Hepatocyte (in vitro differentiated cells): ENCODE data around the gene OSTM1. TPM values are rescaled to one million over a fixed set of nuclear protein-coding genes. Genes with fewer than 3 reads are reported as not detected.

Experiments
- DNase-seq: peaks from one replicate; pipeline ENCODE4 v3.0.0-alpha.2; 2016; ENCODE audit warnings: low spot score
- H2AFZ ChIP-seq: fragments of 200-600 bp; sonication (generic); 2 replicates; pipeline ENCODE4 v1.6.0; 2016; ENCODE audit warnings: antibody characterized with exemption, mild to moderate bottlenecking
- H3K27ac ChIP-seq: fragments of 200-600 bp; sonication (generic); 2 replicates; pipeline ENCODE4 v1.5.1; 2016; ENCODE audit warnings: mild to moderate bottlenecking
- H3K27me3 ChIP-seq: fragments of 200-600 bp; sonication (generic); 2 replicates; pipeline ENCODE4 v1.6.1; 2016
- H3K36me3 ChIP-seq: fragments of 200-600 bp; sonication (generic); replicated peaks from 2 replicates; pipeline ENCODE4 v1.5.1; 2016; ENCODE audit warnings: low read depth; ENCODE audit not compliant: insufficient read depth
- H3K4me1 ChIP-seq: fragments of 200-600 bp; sonication (generic); 2 replicates; pipeline ENCODE4 v1.5.1; 2016; ENCODE audit warnings: mild to moderate bottlenecking, moderate library complexity; ENCODE audit not compliant: insufficient read depth
- H3K4me2 ChIP-seq: fragments of 200-600 bp; sonication (generic); 2 replicates; pipeline ENCODE4 v1.6.0; 2016
- H3K4me3 ChIP-seq: fragments of 200-600 bp; sonication (generic); 2 replicates; pipeline ENCODE4 v1.5.1; 2016; ENCODE audit warnings: mild to moderate bottlenecking
- H3K79me2 ChIP-seq: fragments of 200-600 bp; sonication (generic); 2 replicates; pipeline ENCODE4 v1.6.0; 2017; ENCODE audit warnings: mild to moderate bottlenecking
- H3K9me2 ChIP-seq: fragments of 200-600 bp; sonication (generic); replicated peaks from 2 replicates; pipeline ENCODE4 v1.6.0; 2017; ENCODE audit warnings: mild to moderate bottlenecking; ENCODE audit not compliant: insufficient read depth
- H3K9me3 ChIP-seq: fragments of 200-600 bp; sonication (generic); 2 replicates; pipeline ENCODE4 v1.5.1; 2016; ENCODE audit warnings: low read depth, mild to moderate bottlenecking
- H4K20me1 ChIP-seq: fragments of 200-600 bp; sonication (generic); 2 replicates; pipeline ENCODE4 v1.6.0; 2016; ENCODE audit warnings: mild to moderate bottlenecking; ENCODE audit not compliant: insufficient read depth, poor library complexity, severe bottlenecking
- CTCF ChIP-seq: fragments of 200-600 bp; sonication (generic); IDR thresholded peaks from 2 replicates; pipeline ENCODE4 v1.5.1; 2016; ENCODE audit warnings: antibody characterized with exemption, mild to moderate bottlenecking; ENCODE audit not compliant: poor library complexity
- EZH2 ChIP-seq: fragments of 200-600 bp; sonication (generic); IDR thresholded peaks from 2 replicates; pipeline ENCODE4 v1.6.1; 2016; ENCODE audit warnings: antibody characterized with exemption, mild to moderate bottlenecking, borderline replicate concordance
- EZH2phosphoT487 ChIP-seq: fragments of 200-600 bp; sonication (generic); IDR thresholded peaks from one replicate; pipeline ENCODE4 v1.6.1; 2018; ENCODE audit warnings: antibody characterized with exemption, mild to moderate bottlenecking, low read depth, moderate library complexity; ENCODE audit not compliant: unreplicated experiment, severe bottlenecking
- WGBS: methylation state at CpG from one replicate; pipeline ENCODE4 v1.1.6; 2016; ENCODE audit warnings: low lambda C conversion rate; ENCODE audit errors: missing lambda C conversion rate; 5-methylcytosine and 5-hydroxymethylcytosine counted together
- polyA plus RNA-seq: library from polyadenylated mRNA; unstranded; fragments of >200 nt; fragmentation: Nextera tagmentation; extraction: Ambion mirVana; gene quantifications from 2 replicates; pipeline ENCODE4 v1.2.1, GENCODE V29; 2016
- total RNA-seq: library from RNA; depleted of rRNA; stranded (reverse); fragments of >200 nt; gene quantifications from 2 replicates; pipeline ENCODE4 v1.2.3, GENCODE V29; 2014

Gene OSTM1
- 25.3 and 26.1 TPM in 2 replicates for total RNA-seq
- 19.1 and 24.1 TPM in 2 replicates for polyA plus RNA-seq

DNA sequence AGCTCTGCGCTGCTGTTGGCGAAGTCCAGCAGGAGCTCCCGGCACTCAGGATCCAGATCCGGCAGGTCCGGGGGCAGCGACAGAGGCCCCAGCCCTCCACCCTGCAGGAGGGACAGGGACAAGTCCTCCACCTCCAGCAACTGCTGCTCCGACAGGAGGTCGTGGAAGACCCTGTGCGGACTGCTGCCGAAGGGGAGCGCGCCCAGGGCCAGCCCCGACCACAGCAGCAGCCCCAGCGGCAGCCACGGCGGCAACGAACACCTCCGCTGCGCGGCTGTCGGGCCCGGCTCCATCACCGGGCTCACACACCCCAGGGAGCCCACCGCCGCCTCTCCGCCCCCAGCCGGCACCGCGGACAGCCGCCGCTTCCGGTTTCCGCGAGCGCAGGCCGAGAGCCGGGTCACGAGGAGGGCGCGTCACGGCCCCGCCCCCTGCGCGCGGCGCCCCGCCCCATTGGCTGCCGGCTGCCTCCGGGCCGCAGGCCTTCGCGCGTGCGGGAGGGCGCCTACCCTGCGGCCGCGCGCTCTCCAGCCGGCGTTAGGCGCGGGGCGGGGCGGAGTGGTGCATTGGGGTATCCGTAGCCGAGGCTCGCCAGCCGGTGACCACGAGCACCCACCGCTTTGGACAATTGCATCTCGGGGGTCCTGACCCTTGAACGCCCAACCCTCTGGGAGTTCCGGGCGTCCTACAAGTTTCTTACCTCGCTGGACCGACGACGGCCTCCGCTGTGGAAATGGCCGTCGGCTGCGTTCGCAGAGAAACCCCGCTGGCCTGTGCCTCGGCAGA, at the start of gene OSTM1:
Gene OSTM1, minus strand, starts transcription at position 383 of the 786 bp plus-strand sequence. Its CDS starts 90 bp downstream, at position 293.
- no peak for TF ChIP-seq EZH2
- no peak for TF ChIP-seq CTCF
- TF ChIP-seq EZH2phosphoT487 = no peak

GRCh38 chr6:108123946-108124345, 49.4 kb upstream of the OSTM1 start:
- H3K4me2 ChIP-seq = no peak overlapping the region
- H3K4me3 ChIP-seq = no peak overlapping the region
- TF ChIP-seq EZH2 (peak; percentile 14), CTCF (no peak)
- H3K4me1 ChIP-seq = peaks cover 11% of the 10 kb centered on the region
- no peaks in the 10 kb centered on the region for H3K9me2 ChIP-seq
- no peak overlapping the region for H3K27ac ChIP-seq
- no peaks in the 10 kb centered on the region for H4K20me1 ChIP-seq
- H3K9me3 ChIP-seq = no peaks in the 10 kb centered on the region
- H3K27me3 ChIP-seq = peaks cover 66% of the 10 kb centered on the region
- no peak overlapping the region for H2AFZ ChIP-seq
- no peaks in the 10 kb centered on the region for H3K36me3 ChIP-seq
- no peaks in the 10 kb centered on the region for H3K79me2 ChIP-seq
- 31% methylated on average over 7 of the region's 7 CpGs for WGBS
- DNase-seq = no peak

More for the DNA sequence above, at the start of gene OSTM1:
- under 1% methylated on average over 54 of the region's 86 CpGs for WGBS
- peak within 1 kb of the TSS; percentile 99 for H2AFZ ChIP-seq
- DNase-seq = peak; percentile 96
- peaks cover 36% of the 10 kb centered on the region for H3K79me2 ChIP-seq
- H4K20me1 ChIP-seq = no peaks in the 10 kb centered on the region
- H3K27me3 ChIP-seq = no peaks in the 10 kb centered on the region
- peak within 1 kb of the TSS; percentile 90 for H3K4me3 ChIP-seq
- H3K36me3 ChIP-seq = no peaks in the 10 kb centered on the region
- no peaks in the 10 kb centered on the region for H3K9me2 ChIP-seq
- peaks cover 8% of the 10 kb centered on the region for H3K4me1 ChIP-seq
- peak within 1 kb of the TSS; percentile 87 for H3K27ac ChIP-seq
- peak within 1 kb of the TSS; percentile 98 for H3K4me2 ChIP-seq
- H3K9me3 ChIP-seq = no peaks in the 10 kb centered on the region

- Histone ChIP-seq H3K79me2 (no peaks in the 10 kb centered on the region), H4K20me1 (no peaks in the 10 kb centered on the region), H3K9me3 (no peaks in the 10 kb centered on the region), H3K4me3 (no peak overlapping the region), H3K4me1 (peaks cover 15% of the 10 kb centered on the region), H3K27ac (no peak overlapping the region), H2AFZ (no peak overlapping the region), H3K4me2 (no peak overlapping the region), H3K27me3 (peaks cover 71% of the 10 kb centered on the region), H3K36me3 (no peaks in the 10 kb centered on the region), H3K9me2 (no peaks in the 10 kb centered on the region)
- 35% methylated on average over 13 of the region's 13 CpGs for WGBS
- DNase-seq = no peak
- TF ChIP-seq EZH2 (no peak), EZH2phosphoT487 (no peak), CTCF (no peak)
Observed at GRCh38 chr6:108123481-108123929, 49.0 kb upstream of the OSTM1 start.
